ENCODE results near the gene DDX4.

- TF ChIP-seq TCF7L2 (IDR thresholded peaks at IDR 0.05; ENCODE audit: low read depth, low read length) (no peak), JUN (IDR thresholded peaks at IDR 0.05; ENCODE audit: borderline replicate concordance, low read depth, low read length) (no peak), JUN (CRISPR knock-in tag; IDR thresholded peaks at IDR 0.05; ENCODE audit: borderline replicate concordance) (no peak), CBX5 (IDR thresholded peaks at IDR 0.05; ENCODE audit: borderline replicate concordance, low read depth) (no peak), EP300 (IDR thresholded peaks at IDR 0.05; ENCODE audit: low read length) (no peak), RBM15 (IDR thresholded peaks at IDR 0.05; ENCODE audit: insufficient read depth, low read length) (no peak), EZH2 (IDR thresholded peaks at IDR 0.05; ENCODE audit: borderline replicate concordance, low read depth, low read length) (no peak), RFX5 (IDR thresholded peaks at IDR 0.05; ENCODE audit: low read depth, low read length) (no peak), ZBTB33 (CRISPR knock-in tag; IDR thresholded peaks at IDR 0.05) (no peak)
- TF ChIP-seq, protein P1, sequence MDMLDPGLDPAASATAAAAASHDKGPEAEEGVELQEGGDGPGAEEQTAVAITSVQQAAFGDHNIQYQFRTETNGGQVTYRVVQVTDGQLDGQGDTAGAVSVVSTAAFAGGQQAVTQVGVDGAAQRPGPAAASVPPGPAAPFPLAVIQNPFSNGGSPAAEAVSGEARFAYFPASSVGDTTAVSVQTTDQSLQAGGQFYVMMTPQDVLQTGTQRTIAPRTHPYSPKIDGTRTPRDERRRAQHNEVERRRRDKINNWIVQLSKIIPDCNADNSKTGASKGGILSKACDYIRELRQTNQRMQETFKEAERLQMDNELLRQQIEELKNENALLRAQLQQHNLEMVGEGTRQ (CRISPR knock-in tag; IDR thresholded peaks at IDR 0.05) = no peak
Measured at GRCh38 chr5:55829956-55830355, 92.1 kb downstream of the DDX4 start.
